SU-DHL-6 (cell line): ENCODE data around the gene RPLP2.

Experiments
- EZH2phosphoT487 ChIP-seq: fragments of 200-600 bp; sonication (generic), shearing (Covaris generic); conservative IDR thresholded peaks from 2 replicates; pipeline ENCODE4 v1.6.1; 2018; ENCODE audit warnings: mild to moderate bottlenecking, antibody characterized with exemption, low read length, moderate library complexity, mixed read lengths
- TF ChIP-seq, protein P1 (sequence below): fragments of 200-600 bp; sonication (generic); IDR thresholded peaks from one replicate; pipeline ENCODE4 v1.5.1; 2017; ENCODE audit warnings: antibody characterized with exemption, mild to moderate bottlenecking, low read length, moderate library complexity; ENCODE audit not compliant: insufficient read depth, poor library complexity, severe bottlenecking

DNA sequence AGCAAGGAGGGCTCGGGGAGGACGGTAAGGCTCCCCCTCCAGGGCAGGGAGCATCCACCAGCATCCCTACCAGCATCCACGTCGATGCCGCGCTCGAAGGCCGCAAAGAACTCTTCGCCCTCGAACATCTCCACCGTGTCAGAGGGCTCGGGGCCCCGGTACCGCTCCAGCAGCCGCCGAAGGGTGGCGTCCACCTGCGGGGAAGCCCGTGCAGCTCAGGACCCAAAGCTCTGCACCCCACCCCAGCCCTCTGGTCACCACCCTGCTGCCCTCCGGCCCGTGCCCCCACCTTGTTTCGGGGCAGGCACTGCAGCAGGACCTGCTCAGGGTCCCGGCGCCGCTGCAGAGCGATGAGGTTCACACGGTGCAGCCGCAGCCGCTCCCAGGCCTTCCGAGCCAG, 9.3 kb upstream of the RPLP2 start:
- TF ChIP-seq, protein P1, sequence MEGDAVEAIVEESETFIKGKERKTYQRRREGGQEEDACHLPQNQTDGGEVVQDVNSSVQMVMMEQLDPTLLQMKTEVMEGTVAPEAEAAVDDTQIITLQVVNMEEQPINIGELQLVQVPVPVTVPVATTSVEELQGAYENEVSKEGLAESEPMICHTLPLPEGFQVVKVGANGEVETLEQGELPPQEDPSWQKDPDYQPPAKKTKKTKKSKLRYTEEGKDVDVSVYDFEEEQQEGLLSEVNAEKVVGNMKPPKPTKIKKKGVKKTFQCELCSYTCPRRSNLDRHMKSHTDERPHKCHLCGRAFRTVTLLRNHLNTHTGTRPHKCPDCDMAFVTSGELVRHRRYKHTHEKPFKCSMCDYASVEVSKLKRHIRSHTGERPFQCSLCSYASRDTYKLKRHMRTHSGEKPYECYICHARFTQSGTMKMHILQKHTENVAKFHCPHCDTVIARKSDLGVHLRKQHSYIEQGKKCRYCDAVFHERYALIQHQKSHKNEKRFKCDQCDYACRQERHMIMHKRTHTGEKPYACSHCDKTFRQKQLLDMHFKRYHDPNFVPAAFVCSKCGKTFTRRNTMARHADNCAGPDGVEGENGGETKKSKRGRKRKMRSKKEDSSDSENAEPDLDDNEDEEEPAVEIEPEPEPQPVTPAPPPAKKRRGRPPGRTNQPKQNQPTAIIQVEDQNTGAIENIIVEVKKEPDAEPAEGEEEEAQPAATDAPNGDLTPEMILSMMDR, result no peak
- no peak for TF ChIP-seq EZH2phosphoT487
